HG03460 (cell line): Measurements from ENCODE around the gene TRIML2.

ENCODE experiments used
- ATAC-seq: cut with Tn5 transposase; IDR thresholded peaks from one replicate; pipeline ENCODE4 v1.9.1; 2021; ENCODE audit not compliant: unreplicated experiment

Gene TRIML2, protein sequence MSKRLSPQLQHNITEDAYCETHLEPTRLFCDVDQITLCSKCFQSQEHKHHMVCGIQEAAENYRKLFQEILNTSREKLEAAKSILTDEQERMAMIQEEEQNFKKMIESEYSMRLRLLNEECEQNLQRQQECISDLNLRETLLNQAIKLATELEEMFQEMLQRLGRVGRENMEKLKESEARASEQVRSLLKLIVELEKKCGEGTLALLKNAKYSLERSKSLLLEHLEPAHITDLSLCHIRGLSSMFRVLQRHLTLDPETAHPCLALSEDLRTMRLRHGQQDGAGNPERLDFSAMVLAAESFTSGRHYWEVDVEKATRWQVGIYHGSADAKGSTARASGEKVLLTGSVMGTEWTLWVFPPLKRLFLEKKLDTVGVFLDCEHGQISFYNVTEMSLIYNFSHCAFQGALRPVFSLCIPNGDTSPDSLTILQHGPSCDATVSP

GRCh38 chr4:188109157-188109755 is at the start of gene TRIML2:
Gene TRIML2, minus strand, starts transcription at chr4:188109603. Its CDS starts 4,235 bp downstream, at chr4:188105368.
- no peak for ATAC-seq

DNA sequence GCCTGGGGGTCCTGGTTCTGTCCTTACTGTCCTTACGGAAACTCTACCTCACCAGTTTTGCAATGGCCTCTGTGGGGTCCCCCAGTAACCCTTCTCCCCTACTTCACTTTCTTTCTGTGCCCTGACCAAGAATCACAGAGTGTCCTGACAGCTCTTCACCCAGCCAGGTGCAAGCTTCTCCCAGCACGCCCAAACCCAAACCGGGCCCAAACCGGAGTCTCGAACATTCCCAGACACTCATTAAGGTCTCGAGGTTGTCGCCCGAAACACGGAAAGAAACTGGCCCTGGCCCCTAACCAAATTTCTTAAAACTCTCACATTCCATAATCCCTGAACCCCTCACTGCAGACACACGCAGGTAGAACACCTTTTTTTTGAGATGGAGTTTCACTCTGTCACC is 48.9 kb upstream of the TRIML2 start:
- ATAC-seq = no peak

GRCh38 chr4:188154668-188155405 is 45.4 kb upstream of the TRIML2 start:
- ATAC-seq = no peak

DNA sequence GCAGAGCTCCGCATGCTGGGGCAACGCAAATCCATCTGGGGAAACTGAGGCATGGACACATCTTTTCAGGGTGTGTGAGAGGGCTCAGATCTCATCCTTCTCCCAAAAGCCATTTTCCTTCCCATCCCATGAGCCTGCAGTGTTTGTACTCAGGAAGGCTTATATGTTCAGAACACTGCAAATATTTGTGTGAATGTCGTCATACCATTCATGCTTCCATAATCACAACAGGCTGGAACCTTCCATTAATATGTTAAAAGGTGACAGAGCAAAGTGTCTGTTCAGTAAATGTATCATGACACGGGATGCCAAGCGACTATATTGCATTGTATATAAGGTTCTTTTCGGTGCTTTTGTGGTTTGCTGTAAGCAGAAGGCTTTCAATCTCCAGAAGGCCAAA is 38.4 kb upstream of the TRIML2 start:
- no peak for ATAC-seq

DNA sequence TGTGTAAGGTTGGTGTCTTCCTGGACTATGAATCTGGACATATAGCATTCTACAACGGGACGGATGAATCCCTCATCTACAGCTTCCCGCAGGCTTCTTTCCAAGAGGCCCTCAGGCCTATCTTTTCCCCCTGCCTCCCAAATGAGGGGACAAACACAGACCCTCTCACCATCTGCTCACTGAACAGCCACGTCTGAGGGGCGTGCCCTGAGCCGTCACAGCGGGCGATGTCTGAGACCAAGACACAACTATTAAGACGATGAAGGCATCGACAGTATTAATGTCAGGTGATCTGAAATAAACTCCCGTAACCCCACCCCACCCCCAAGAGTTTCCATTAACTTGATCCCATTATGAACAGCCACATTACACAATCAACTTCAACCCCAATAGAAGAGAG is 37.8 kb upstream of the TRIML2 start:
- ATAC-seq = no peak

- no peak for ATAC-seq
Observed at GRCh38 chr4:188146618-188147017, 37.2 kb upstream of the TRIML2 start.

DNA sequence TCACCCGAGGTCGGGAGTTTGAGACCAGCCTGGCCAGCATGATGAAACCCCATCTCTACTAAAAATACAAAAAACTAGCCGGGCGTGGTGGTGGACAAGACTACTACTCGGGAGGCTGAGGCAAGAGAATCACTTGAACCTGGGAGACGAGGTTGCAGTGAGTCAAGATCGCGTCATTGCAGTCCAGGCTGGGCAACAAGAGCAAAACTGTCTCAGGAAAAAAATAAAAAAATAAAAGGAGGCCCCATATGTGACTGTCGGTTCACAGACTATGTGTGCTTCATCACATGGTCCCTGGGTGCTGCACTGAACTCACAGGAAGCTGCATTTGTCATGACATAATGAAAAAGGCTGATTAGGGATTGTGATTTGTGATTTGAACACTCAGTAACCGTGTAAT is 36.2 kb upstream of the TRIML2 start:
- ATAC-seq = no peak

- no peak for ATAC-seq
Observed at GRCh38 chr4:188143731-188144130, 34.3 kb upstream of the TRIML2 start.

DNA sequence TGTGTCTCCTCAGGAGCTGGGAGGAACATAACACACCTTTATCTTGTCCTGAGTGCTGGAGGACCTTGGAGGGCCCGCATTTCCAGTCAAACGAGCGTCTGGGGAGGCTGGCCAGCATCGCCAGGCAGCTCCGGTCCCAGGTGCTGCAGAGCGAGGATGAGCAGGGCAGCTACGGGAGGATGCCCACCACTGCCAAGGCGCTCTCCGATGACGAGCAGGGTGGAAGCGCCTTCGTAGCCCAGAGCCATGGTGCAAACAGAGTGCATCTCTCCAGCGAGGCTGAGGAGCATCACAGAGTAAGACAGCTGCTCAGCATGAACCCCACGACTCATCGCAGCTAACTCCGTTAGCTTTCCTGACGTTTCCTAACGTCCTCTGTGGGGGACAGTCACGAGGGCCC is 30.3 kb upstream of the TRIML2 start:
- no peak for ATAC-seq

DNA sequence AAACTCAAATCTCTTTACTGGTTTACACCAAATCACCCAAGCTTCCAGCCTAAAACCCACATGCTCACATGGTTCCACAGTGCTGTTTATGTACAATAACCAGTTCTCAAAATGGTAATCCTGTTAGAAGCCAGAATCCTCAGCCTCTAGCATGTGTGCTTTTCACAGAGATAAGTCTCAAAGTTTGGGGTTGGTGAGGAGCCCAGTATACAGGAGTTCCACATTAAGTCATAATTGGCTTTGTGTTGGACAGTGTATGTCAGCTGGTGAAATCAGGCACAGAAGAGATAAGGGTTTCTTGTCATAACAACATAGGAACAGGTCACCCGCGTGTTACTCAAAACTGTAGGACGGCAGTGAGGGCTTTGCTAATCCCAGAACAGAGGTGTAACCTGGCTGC is 29.7 kb upstream of the TRIML2 start, which contains the start of gene TRIML1:
Gene TRIML1 (plus strand): TSS at position 301 of the 400 bp plus-strand sequence. CDS start 118 bp downstream, outside the sequence.
- no peak for ATAC-seq

DNA sequence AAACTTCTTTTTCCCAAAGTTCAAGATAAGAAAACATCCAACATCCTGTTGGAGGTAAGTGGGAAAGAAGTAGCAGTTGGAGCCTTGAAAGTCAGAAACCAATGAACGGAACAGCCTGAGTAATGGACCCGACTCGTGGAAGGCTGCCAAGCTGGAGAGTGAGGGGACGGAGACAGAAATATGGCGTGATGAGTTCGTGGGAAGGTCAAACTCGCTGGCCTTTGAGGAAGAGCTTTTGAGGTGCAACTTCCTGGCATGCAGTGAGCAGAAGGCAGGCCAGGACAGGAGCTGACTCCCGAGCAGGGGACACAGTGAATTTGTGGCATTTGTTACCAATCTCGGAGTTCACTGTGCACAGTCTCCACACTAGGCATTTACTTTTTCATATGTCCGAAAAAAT is 28.8 kb upstream of the TRIML2 start:
- no peak for ATAC-seq

GRCh38 chr4:188132232-188132631 is 22.8 kb upstream of the TRIML2 start:
- ATAC-seq = no peak

- ATAC-seq = no peak
Observed at GRCh38 chr4:188130355-188130754, 21.0 kb upstream of the TRIML2 start.

DNA sequence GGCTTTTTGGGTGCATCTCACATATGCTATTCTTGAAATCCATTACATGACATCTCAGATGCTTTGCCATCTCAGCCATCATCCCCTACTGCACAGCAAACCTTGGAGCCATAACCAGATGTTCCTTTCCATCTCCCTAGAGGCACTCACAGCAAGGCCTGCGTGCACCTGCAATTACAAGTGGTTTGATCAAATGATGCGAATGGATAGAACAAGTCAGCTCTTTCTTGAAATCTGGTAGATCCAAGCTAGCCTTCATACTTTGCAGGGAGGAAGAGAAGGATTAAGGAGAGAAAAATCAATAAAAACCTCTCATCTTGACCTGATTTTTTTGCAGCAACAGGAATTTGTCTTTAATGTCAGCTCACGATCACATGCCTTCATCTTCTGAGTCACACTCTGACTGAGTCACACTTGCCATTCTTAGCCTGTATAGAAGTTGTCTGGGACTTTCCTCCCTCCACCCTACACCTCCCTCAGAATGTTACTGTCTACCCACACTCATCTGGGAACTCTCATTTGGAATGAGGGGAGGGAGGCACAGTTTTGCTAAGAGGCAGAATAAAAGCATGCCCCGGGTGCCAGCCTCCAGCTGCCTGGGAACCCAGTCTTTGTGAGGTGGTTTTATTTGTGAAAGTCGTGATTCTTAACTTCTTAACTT is 17.9 kb upstream of the TRIML2 start:
- no peak for ATAC-seq

- ATAC-seq = no peak
Observed at GRCh38 chr4:188121530-188121929, 12.1 kb upstream of the TRIML2 start.

DNA sequence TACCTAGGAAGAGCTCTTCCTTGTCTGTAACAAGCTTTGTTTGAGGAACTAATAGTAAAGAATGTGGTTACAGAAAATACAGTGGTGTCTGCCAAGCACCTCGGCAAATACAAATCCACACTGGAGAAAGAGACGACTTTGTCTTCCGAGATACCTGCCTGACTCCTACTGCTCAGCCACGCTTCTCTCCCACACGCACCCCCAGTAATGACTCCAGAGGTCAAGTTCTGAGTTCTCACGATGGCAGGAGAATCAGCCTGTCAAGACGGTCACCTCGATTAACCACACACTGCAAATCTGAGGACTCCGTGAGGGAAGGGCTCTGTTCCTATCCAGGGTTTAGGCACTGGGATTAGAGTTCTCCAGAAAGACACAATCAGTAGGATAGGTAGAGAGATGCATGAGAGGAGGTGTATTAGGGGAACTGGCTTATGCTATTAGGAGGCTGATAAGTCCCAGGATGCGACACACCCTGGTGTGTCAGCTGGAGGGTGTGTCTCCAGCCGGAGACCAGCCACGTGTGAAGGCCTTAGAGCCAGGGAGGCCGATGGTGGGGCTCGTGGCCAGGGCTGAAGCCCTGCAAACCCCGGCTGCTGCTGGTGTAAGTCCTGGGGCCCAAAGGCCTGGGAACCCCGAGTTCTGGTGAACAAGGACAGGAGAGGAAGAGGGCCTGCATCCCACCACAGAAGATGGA is 8.4 kb upstream of the TRIML2 start:
- no peak for ATAC-seq

DNA sequence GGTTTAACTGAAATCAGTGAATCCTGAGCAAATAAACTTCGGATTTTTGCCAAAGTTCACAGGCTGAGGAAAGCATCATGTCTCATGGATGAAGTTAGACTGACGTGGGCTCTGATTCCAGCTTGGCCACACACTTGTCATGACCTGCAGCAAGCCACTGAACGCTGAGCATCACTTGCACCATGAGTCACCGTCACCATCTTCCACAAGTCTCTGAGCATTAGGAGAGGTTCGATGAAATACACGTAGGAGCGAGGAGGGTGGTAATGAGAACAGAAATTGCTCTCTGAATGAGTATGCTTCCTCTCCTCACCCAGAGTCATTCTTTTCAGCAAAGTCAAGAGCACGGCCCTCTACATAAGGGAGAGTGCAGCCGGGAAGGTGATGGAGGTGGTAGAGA is 3.8 kb upstream of the TRIML2 start:
- no peak for ATAC-seq

- ATAC-seq = no peak
Observed at GRCh38 chr4:188111955-188112354, 2.6 kb upstream of the TRIML2 start.

DNA sequence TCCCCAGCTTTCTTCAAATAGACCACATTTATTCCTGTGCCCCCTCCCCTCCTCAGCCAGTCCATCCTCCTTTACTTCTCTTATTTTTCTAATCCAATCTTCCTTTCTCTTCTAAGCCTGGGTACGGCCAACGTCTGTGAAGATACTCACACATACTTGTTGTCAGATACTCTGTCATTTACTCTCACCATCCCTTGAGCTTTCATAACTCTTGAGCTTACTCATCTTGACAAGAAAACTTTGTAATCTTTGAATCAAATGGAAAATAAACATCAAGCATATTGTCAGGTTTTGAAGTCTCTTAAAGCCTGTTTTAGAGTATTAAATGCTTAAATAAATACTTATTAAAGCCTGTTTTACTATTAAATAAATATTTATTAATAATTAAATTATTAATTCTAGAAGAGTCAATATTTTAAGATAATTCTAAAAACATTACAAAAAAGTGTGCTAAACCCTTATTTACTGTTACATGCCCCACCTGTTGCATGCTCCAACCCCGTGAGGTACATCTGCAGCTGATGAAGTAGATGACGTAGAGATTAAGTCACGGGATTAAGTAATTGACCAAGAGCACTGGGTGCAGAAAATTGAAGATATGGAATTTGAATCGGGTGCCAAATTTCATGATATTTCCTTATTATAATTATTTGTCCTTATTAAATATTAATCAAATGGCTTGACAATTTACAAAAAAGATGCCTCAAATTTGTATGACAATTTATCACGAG is 1.5 kb upstream of the TRIML2 start:
- ATAC-seq = no peak

- no peak for ATAC-seq
Observed at GRCh38 chr4:188110036-188110435, 633 bp upstream of the TRIML2 start.
